K562 (cell line): Measurements from ENCODE around the gene RINL. TPM values are rescaled to one million over a fixed set of nuclear protein-coding genes. Genes with fewer than 3 reads are reported as not detected.

Source experiments
- AFF4 ChIP-seq: sonication (generic); formaldehyde crosslinking; IDR thresholded peaks from 2 replicates; pipeline ENCODE4 v1.8.0; 2023; ENCODE audit warnings: mild to moderate bottlenecking, missing genetic modification reagents
- BHLHE40 ChIP-seq: IDR thresholded peaks from 2 replicates; pipeline ENCODE4 v1.6.1; 2011; ENCODE audit warnings: low read length, improper control_type of control experiment
- CLOCK ChIP-seq: fragments of 250-450 bp; sonication (Bioruptor Pico); IDR thresholded peaks from 2 replicates; pipeline ENCODE4 v1.4.0; 2020; ENCODE audit warnings: mild to moderate bottlenecking, moderate library complexity, borderline replicate concordance
- EP400 ChIP-seq: fragments of 450-650 bp; IDR thresholded peaks from 2 replicates; pipeline ENCODE4 v1.6.1; 2017; ENCODE audit warnings: antibody characterized with exemption, mild to moderate bottlenecking, moderate library complexity
- FOXO4 ChIP-seq: fragments of 450-650 bp; formaldehyde crosslinking; IDR thresholded peaks from 2 replicates; pipeline ENCODE4 v1.4.0; 2020; ENCODE audit warnings: mild to moderate bottlenecking, moderate library complexity
- IRF2 ChIP-seq: sonication (generic); formaldehyde crosslinking; IDR thresholded peaks from 2 replicates; pipeline ENCODE4 v1.8.1; 2022; ENCODE audit warnings: mild to moderate bottlenecking, missing genetic modification reagents
- POLR2AphosphoS5 ChIP-seq: IDR thresholded peaks from 2 replicates; pipeline ENCODE4 v1.6.1; 2011; ENCODE audit warnings: mild to moderate bottlenecking, low read depth, low read length, moderate library complexity; ENCODE audit not compliant: control insufficient read depth, insufficient read depth
- POLR2B ChIP-seq: fragments of 450-650 bp; IDR thresholded peaks from 2 replicates; pipeline ENCODE4 v1.6.1; 2018; ENCODE audit warnings: low read depth; ENCODE audit not compliant: partially characterized antibody
- PTTG1 ChIP-seq: fragments of 450-650 bp; IDR thresholded peaks from 2 replicates; pipeline ENCODE4 v1.6.1; 2016; ENCODE audit warnings: low read depth, mild to moderate bottlenecking, missing genetic modification characterization, missing compliant biosample characterization
- RBM25 ChIP-seq: fragments of 200-400 bp; formaldehyde crosslinking; IDR thresholded peaks from 2 replicates; pipeline ENCODE4 v1.6.1; 2018; ENCODE audit warnings: low read length, low read depth, moderate library complexity; ENCODE audit not compliant: severe bottlenecking
- RREB1 ChIP-seq: fragments of 250-450 bp; sonication (Bioruptor Pico); IDR thresholded peaks from 2 replicates; pipeline ENCODE4 v1.4.0; 2020
- SPI1 ChIP-seq: IDR thresholded peaks from 2 replicates; pipeline ENCODE4 v1.6.1; 2011; ENCODE audit warnings: low read depth, low read length, control low read depth, borderline replicate concordance
- TRIM24 ChIP-seq, 2 experiments: fragments of 450-650 bp; IDR thresholded peaks; 2 replicates each; pipeline ENCODE4 v1.6.1; 2016
- ZNF3 ChIP-seq: fragments of 250-450 bp; sonication (Bioruptor Pico); IDR thresholded peaks from 2 replicates; pipeline ENCODE4 v1.5.0; 2021; ENCODE audit warnings: mild to moderate bottlenecking, moderate library complexity
- polyA plus RNA-seq, 8 experiments: library from polyadenylated mRNA; depleted of rRNA in 4 of 8; stranded (reverse) in 5 of 8; unstranded in 3 of 8; fragments of >200 nt; fragmentation: Nextera tagmentation in 2 of 8; fragmentation: Illumina TruSeq in 1 of 8; extraction: Ambion mirVana in 2 of 8; extraction: Trizol in 1 of 8; gene quantifications; 2 replicates each; pipeline versions ENCODE4 v1.2.1 to v1.2.3, GENCODE V29; 2011 to 2014; ENCODE audit warnings: inconsistent platforms in 1 of 8, missing spikeins in 1 of 8
- total RNA-seq, 7 experiments: library from RNA; depleted of rRNA in 6 of 7; stranded (reverse); fragments of >200 nt in 6 of 7; fragmentation: Illumina TruSeq in 2 of 7; extraction: Trizol in 2 of 7; gene quantifications; 2 replicates each; pipeline versions ENCODE4 v1.2.1 to v1.2.3, GENCODE V29; 2011 to 2021; ENCODE audit warnings: low replicate concordance in 1 of 7

RINL gene
- total and polyA plus RNA-seq, 9 of the 15 experiments (the other 6 are each of a cell fraction or from before 2014, with no cell fraction given), result 0.82 to 10.9 (median 4.9) TPM

GRCh38 chr19:38841180-38841766 is 36.8 kb downstream of the RINL start (continued):
- TF ChIP-seq CLOCK (CRISPR knock-in tag), result no peak
- TF ChIP-seq IRF2 (CRISPR knock-in tag), result no peak
- TF ChIP-seq TRIM24 (IDR thresholded peaks at IDR 0.05), result no peak
- no peak for TF ChIP-seq BHLHE40
- no peak for TF ChIP-seq ZNF3 (CRISPR knock-in tag)
- TF ChIP-seq AFF4 (CRISPR knock-in tag), result 0 out of 2 replicates have a peak, but pooled peaks have one; percentile 16
- TF ChIP-seq POLR2B, result peak; percentile 9
- TF ChIP-seq RBM25, result peak; percentile 54
- TF ChIP-seq PTTG1 (tag), result no peak
- peak; percentile 17; the same call in 1 of the 2 replicates for TF ChIP-seq POLR2AphosphoS5
- TF ChIP-seq RREB1 (CRISPR knock-in tag), result no peak
- no peak for TF ChIP-seq EP400
- TF ChIP-seq FOXO4 (CRISPR knock-in tag), result no peak
- no peak for TF ChIP-seq SPI1
